Neural crest cell (in vitro differentiated cells): ENCODE measurements around the gene SUN3. TPM values are rescaled to one million over a fixed set of nuclear protein-coding genes. Genes with fewer than 3 reads are reported as not detected.
A peak's percentile ranks its signal among the peaks of the same experiment; 100 is the strongest.

ENCODE experiments used
- DNase-seq: peaks from one replicate; pipeline ENCODE4 v3.0.0; 2021; ENCODE audit warnings: low read depth, mixed read lengths, low spot score
- H3K27ac Mint-ChIP-seq: one replicate; pipeline ENCODE4 v1.8.0; 2021; ENCODE audit warnings: mild to moderate bottlenecking, mixed read lengths; ENCODE audit not compliant: unreplicated experiment
- H3K27me3 Mint-ChIP-seq: 2 replicates; pipeline ENCODE4 v1.8.0; 2021; ENCODE audit warnings: low read depth, mild to moderate bottlenecking, mixed read lengths
- H3K36me3 Mint-ChIP-seq: 2 replicates; pipeline ENCODE4 v1.8.0; 2021; ENCODE audit warnings: low read depth, mild to moderate bottlenecking, mixed read lengths
- H3K4me1 Mint-ChIP-seq: 2 replicates; pipeline ENCODE4 v1.8.0; 2021; ENCODE audit warnings: mixed read lengths
- H3K4me3 Mint-ChIP-seq: one replicate; pipeline ENCODE4 v1.8.0; 2021; ENCODE audit warnings: mild to moderate bottlenecking, mixed read lengths
- H3K9me3 Mint-ChIP-seq: 2 replicates; pipeline ENCODE4 v1.8.0; 2021; ENCODE audit warnings: mixed read lengths
- total RNA-seq: library from RNA; stranded (reverse); gene quantifications from 2 replicates; pipeline ENCODE4 v1.2.1, GENCODE V29; 2021
- TF ChIP-seq, protein P1 (sequence below): fragments of 200-600 bp; sonication (generic); conservative IDR thresholded peaks from 2 replicates; pipeline ENCODE4 v1.5.0; 2021; ENCODE audit warnings: antibody characterized with exemption, mild to moderate bottlenecking

Gene SUN3
- total RNA-seq, 1 donor from 2014 or later = not detected

GRCh38 chr7:47939425-47940036, 89.4 kb downstream of the SUN3 start:
- TF ChIP-seq, protein P1, sequence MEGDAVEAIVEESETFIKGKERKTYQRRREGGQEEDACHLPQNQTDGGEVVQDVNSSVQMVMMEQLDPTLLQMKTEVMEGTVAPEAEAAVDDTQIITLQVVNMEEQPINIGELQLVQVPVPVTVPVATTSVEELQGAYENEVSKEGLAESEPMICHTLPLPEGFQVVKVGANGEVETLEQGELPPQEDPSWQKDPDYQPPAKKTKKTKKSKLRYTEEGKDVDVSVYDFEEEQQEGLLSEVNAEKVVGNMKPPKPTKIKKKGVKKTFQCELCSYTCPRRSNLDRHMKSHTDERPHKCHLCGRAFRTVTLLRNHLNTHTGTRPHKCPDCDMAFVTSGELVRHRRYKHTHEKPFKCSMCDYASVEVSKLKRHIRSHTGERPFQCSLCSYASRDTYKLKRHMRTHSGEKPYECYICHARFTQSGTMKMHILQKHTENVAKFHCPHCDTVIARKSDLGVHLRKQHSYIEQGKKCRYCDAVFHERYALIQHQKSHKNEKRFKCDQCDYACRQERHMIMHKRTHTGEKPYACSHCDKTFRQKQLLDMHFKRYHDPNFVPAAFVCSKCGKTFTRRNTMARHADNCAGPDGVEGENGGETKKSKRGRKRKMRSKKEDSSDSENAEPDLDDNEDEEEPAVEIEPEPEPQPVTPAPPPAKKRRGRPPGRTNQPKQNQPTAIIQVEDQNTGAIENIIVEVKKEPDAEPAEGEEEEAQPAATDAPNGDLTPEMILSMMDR = no peak
- Mint-ChIP-seq H3K9me3 (no peaks in the 10 kb centered on the region), H3K36me3 (no peaks in the 10 kb centered on the region), H3K27me3 (no peaks in the 10 kb centered on the region), H3K4me1 (peaks cover 66% of the 10 kb centered on the region), H3K27ac (peak overlapping the region; percentile 28), H3K4me3 (no peak overlapping the region)
- no peak for DNase-seq

DNA sequence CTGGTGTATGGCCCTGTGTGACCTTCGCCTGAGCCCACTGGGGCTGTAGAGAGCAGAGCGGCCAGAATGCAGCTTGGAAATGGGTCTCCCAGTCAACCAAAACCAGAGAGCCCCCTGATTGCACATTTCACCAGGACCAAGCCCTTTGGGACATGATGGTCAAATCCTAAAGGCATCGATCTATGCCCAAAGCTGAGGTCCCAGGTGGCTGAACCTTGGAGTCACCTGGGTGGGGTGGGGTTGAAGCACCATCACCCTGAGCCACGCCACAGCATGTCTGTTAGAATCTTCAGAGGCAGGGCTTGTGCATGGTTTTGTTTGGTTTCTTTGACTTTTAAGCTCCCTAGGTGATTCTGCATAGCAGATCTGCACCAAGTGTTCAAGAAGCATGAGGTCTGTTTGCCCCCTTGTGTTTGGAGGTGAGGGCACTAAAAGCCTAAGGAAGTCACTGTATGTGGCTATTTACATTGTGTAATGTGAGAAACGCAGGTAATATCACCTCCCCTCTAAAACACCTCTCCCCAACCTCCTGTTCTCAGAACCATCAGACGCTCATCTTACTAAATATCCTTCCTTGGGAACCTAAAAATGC, 90.2 kb downstream of the SUN3 start:
- Mint-ChIP-seq H3K4me1 (peaks cover 66% of the 10 kb centered on the region), H3K4me3 (no peak overlapping the region), H3K27me3 (no peaks in the 10 kb centered on the region), H3K9me3 (no peaks in the 10 kb centered on the region), H3K36me3 (no peaks in the 10 kb centered on the region), H3K27ac (peak overlapping the region; percentile 38)
- TF ChIP-seq, protein P1 = no peak
- DNase-seq = no peak

DNA sequence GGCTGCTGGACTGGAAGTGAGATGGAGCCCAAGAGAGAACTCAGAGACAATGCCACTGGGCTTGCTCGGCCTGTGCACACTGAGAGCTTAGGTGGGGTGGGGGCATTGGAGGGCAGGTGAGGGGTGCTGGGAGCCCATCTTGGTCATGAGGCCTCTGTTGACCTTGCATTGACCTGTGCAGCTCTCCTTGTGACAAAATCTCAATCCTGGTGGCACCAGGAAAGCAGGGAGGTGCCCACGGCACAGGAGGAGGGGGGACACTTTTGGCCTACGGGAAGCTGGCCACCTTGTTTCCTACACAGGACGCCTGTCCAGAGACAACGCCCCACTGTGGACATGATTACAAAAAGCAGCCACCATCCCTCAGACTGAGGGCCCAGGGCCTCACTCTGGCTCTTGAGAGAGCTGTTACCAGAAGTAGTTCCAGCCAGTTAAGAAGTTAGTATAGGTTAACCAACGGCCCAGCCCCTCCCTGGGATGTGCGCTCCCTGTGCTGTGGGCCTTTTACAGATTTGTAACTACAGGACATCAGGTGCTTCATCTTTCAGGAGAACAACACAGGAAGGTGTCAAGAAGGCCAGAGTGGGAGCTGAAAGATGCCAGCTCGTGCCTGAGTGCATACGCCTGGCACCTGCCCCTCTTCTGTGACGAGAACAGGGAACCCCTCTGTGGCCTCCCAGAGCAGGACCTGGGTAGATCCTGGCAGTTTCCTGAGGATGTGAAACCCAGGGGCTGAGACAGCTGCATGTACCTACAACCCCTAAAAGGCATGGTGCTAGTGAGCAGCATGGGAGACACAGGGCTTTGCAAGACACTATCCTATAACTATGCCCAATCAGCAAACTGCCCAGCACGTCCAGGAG, 91.0 kb downstream of the SUN3 start:
- Mint-ChIP-seq H3K36me3 (no peaks in the 10 kb centered on the region), H3K4me1 (peaks cover 59% of the 10 kb centered on the region), H3K27ac (no peak overlapping the region), H3K9me3 (no peaks in the 10 kb centered on the region), H3K27me3 (no peaks in the 10 kb centered on the region), H3K4me3 (no peak overlapping the region)
- TF ChIP-seq, protein P1 = no peak
- no peak for DNase-seq

Other genes starting within 250 kb of the SUN3 start
- 0.11 and 0.19 TPM in 2 replicates for gene PKD1L1, start 80.6 kb downstream of the SUN3 start, total RNA-seq
- gene HUS1, start 49.5 kb downstream of the SUN3 start, total RNA-seq = 43.1 and 47.0 TPM in 2 replicates
- gene C7orf57, start 6.4 kb upstream of the SUN3 start, total RNA-seq = not detected in 2 replicates
- 18.9 and 23.1 TPM in 2 replicates for gene UPP1, start 60.2 kb upstream of the SUN3 start, total RNA-seq
- 0.75 and 0.89 TPM in 2 replicates for gene ABCA13, start 142.4 kb upstream of the SUN3 start, total RNA-seq